GM21529 (cell line): ENCODE measurements around the gene MRPL55.

Experiments used
- ATAC-seq: cut with Tn5 transposase; IDR thresholded peaks from one replicate; pipeline ENCODE4 v1.9.1; 2021; ENCODE audit not compliant: unreplicated experiment

MRPL55 gene

GRCh38 chr1:228059634-228060457 lies 49.3 kb downstream of the MRPL55 start:
- peak; percentile 43 for ATAC-seq

GRCh38 chr1:228058949-228059633 lies 50.0 kb downstream of the MRPL55 start:
- ATAC-seq: peak; percentile 12

- no peak for ATAC-seq
Measured at GRCh38 chr1:228058172-228058948, 50.7 kb downstream of the MRPL55 start.
